Activated CD4-positive, alpha-beta T cell treated with anti-CD3 and anti-CD28 coated beads, Interleukin-2, amount 10 ng/mL, durations not matched to agents 7 days and 5 days (primary cell): Measurements from ENCODE around the gene RNU1-3. TPM values are rescaled to one million over a fixed set of nuclear protein-coding genes. Genes with fewer than 3 reads are reported as not detected.
"Not testable (repeated sequence)": the region's sequence is repeated elsewhere in the genome, so short reads cannot be mapped to it uniquely, and the experiment has no call there.

Experiments used
- CTCF ChIA-PET: fragments of 350-600 bp; sonication (Branson Sonifier 250); formaldehyde crosslinking; loops from one replicate; lab custom pipeline; 2021; ENCODE audit warnings: antibody characterized with exemption; lab: Charles Lee
- POLR2A ChIA-PET: fragments of 350-600 bp; sonication (Branson Sonifier 250); formaldehyde crosslinking; loops from one replicate; lab custom pipeline; 2021; ENCODE audit warnings: antibody characterized with exemption; lab: Charles Lee
- DNase-seq: peaks from one replicate; pipeline ENCODE4 v3.0.0-alpha.2; 2020
- H3K27ac Mint-ChIP-seq: one replicate; pipeline ENCODE4 v1.8.0; 2021; ENCODE audit warnings: mild to moderate bottlenecking, moderate library complexity, mixed read lengths
- H3K27me3 Mint-ChIP-seq: one replicate; pipeline ENCODE4 v1.8.0; 2021; ENCODE audit warnings: mixed read lengths
- H3K36me3 Mint-ChIP-seq: one replicate; pipeline ENCODE4 v1.8.0; 2021; ENCODE audit warnings: low read depth, mixed read lengths
- H3K4me1 Mint-ChIP-seq: one replicate; pipeline ENCODE4 v1.8.0; 2021; ENCODE audit warnings: mixed read lengths
- H3K4me3 Mint-ChIP-seq: one replicate; pipeline ENCODE4 v1.8.0; 2021; ENCODE audit warnings: mild to moderate bottlenecking, moderate library complexity, mixed read lengths
- H3K9me3 Mint-ChIP-seq: one replicate; pipeline ENCODE4 v1.8.0; 2021; ENCODE audit warnings: mixed read lengths
- total RNA-seq, 2 experiments: library from RNA; stranded (reverse); gene quantifications; one replicate each; pipeline ENCODE4 v1.2.3, GENCODE V29; 2021

RNU1-3 gene
- total RNA-seq, 2 experiments from 2014 or later, result 2,316 to 2,477 TPM

- POLR2A ChIA-PET, H3K27ac Mint-ChIP-seq, H3K4me1 Mint-ChIP-seq, H3K9me3 Mint-ChIP-seq, H3K4me3 Mint-ChIP-seq, H3K27me3 Mint-ChIP-seq: not testable (repeated sequence)
- CTCF ChIA-PET, result interaction anchor here (1.6 to 2.2 kb wide), 2 partner anchors 12 kb away, joined by 4 to 6 read pairs; no protein-coding TSS in a partner anchor
- H3K36me3 Mint-ChIP-seq, result peaks cover 22% of the 10 kb centered on the region
- peak; percentile 6 for DNase-seq
Observed at GRCh38 chr1:16636551-16637195, 30.1 kb downstream of the RNU1-3 start.

- H3K36me3 Mint-ChIP-seq, result peaks cover 25% of the 10 kb centered on the region
- H3K4me3 Mint-ChIP-seq, H3K9me3 Mint-ChIP-seq, H3K4me1 Mint-ChIP-seq, H3K27me3 Mint-ChIP-seq, POLR2A ChIA-PET, H3K27ac Mint-ChIP-seq: not testable (repeated sequence)
- CTCF ChIA-PET, result interaction anchor here (0.7 to 1.6 kb wide), 5 partner anchors 10 to 69 kb away, joined by 3 to 4 read pairs (median 3); no protein-coding TSS in a partner anchor
- DNase-seq, result peak; percentile 7
Observed at GRCh38 chr1:16635959-16636358, 30.8 kb downstream of the RNU1-3 start.

GRCh38 chr1:16633540-16634282, 33.0 kb downstream of the RNU1-3 start:
- H3K27me3 Mint-ChIP-seq, H3K9me3 Mint-ChIP-seq, POLR2A ChIA-PET, H3K4me1 Mint-ChIP-seq, H3K4me3 Mint-ChIP-seq, H3K27ac Mint-ChIP-seq: not testable (repeated sequence)
- peak; percentile 6 for DNase-seq
- peaks cover 40% of the 10 kb centered on the region for H3K36me3 Mint-ChIP-seq
- CTCF ChIA-PET, result interaction anchor here (0.9 to 1.5 kb wide), 3 partner anchors 9 to 11 kb away, joined by 3 to 4 read pairs (median 3); no protein-coding TSS in a partner anchor

GRCh38 chr1:16632044-16632850, 34.5 kb downstream of the RNU1-3 start:
- CTCF ChIA-PET, result interaction anchor here (0.9 to 1.5 kb wide), 2 partner anchors 8 to 30 kb away, joined by 3 to 4 read pairs; no protein-coding TSS in a partner anchor
- H3K4me1 Mint-ChIP-seq, H3K27ac Mint-ChIP-seq, H3K27me3 Mint-ChIP-seq, H3K9me3 Mint-ChIP-seq, H3K4me3 Mint-ChIP-seq, POLR2A ChIA-PET: not testable (repeated sequence)
- peak; percentile 8 for DNase-seq
- H3K36me3 Mint-ChIP-seq, result peaks cover 53% of the 10 kb centered on the region

- ChIA-PET CTCF (interaction anchor here (0.8 to 1.6 kb wide), 2 partner anchors 9 to 27 kb away, joined by 3 to 5 read pairs; no protein-coding TSS in a partner anchor), POLR2A (no interaction called here)
- H3K36me3 Mint-ChIP-seq, result peaks cover 56% of the 10 kb centered on the region
- no peak overlapping the region for H3K4me3 Mint-ChIP-seq
- H3K27ac Mint-ChIP-seq, result no peak overlapping the region
- no peaks in the 10 kb centered on the region for H3K9me3 Mint-ChIP-seq
- H3K4me1 Mint-ChIP-seq, result peaks cover 4% of the 10 kb centered on the region
- no peaks in the 10 kb centered on the region for H3K27me3 Mint-ChIP-seq
- peak; percentile 17 for DNase-seq
Observed at GRCh38 chr1:16631248-16632043, 35.3 kb downstream of the RNU1-3 start.

- CTCF ChIA-PET, result interaction anchor here (0.6 to 1.6 kb wide), 3 partner anchors 10 to 1512 kb away, joined by 3 to 5 read pairs (median 4); no protein-coding TSS in a partner anchor
- H3K9me3 Mint-ChIP-seq, result no peaks in the 10 kb centered on the region
- peaks cover 62% of the 10 kb centered on the region for H3K36me3 Mint-ChIP-seq
- H3K4me3 Mint-ChIP-seq, result no peak overlapping the region
- no peaks in the 10 kb centered on the region for H3K27me3 Mint-ChIP-seq
- H3K27ac Mint-ChIP-seq, result no peak overlapping the region
- peak; percentile 10 for DNase-seq
- POLR2A ChIA-PET, result no interaction called here
- peaks cover 4% of the 10 kb centered on the region for H3K4me1 Mint-ChIP-seq
Observed at GRCh38 chr1:16630661-16631247, 36.0 kb downstream of the RNU1-3 start.

GRCh38 chr1:16629916-16630530, 36.7 kb downstream of the RNU1-3 start:
- H3K4me1 Mint-ChIP-seq, H3K9me3 Mint-ChIP-seq, DNase-seq, H3K27me3 Mint-ChIP-seq, H3K4me3 Mint-ChIP-seq, H3K27ac Mint-ChIP-seq: not testable (repeated sequence)
- POLR2A ChIA-PET, result interaction anchor here (0.6 kb wide), 1 partner anchor 1887 kb away, joined by 3 read pairs; no protein-coding TSS in a partner anchor
- CTCF ChIA-PET, result interaction anchor here (0.6 to 1.6 kb wide), 3 partner anchors 9 to 1511 kb away, joined by 4 to 5 read pairs (median 4); no protein-coding TSS in a partner anchor
- H3K36me3 Mint-ChIP-seq, result peaks cover 62% of the 10 kb centered on the region

- ChIA-PET CTCF (interaction anchor here (1.1 to 1.5 kb wide), 2 partner anchors 8 to 12 kb away, joined by 4 read pairs; no protein-coding TSS in a partner anchor), POLR2A (no interaction called here)
- H3K27ac Mint-ChIP-seq, result no peak overlapping the region
- H3K36me3 Mint-ChIP-seq, result peaks cover 55% of the 10 kb centered on the region
- DNase-seq, result no peak
- H3K4me3 Mint-ChIP-seq, result no peak overlapping the region
- H3K27me3 Mint-ChIP-seq, result no peaks in the 10 kb centered on the region
- H3K9me3 Mint-ChIP-seq, result no peaks in the 10 kb centered on the region
- peaks cover 4% of the 10 kb centered on the region for H3K4me1 Mint-ChIP-seq
Observed at GRCh38 chr1:16628361-16629111, 38.2 kb downstream of the RNU1-3 start.

- H3K36me3 Mint-ChIP-seq, result peaks cover 40% of the 10 kb centered on the region
- not testable (repeated sequence) for DNase-seq, H3K9me3 Mint-ChIP-seq, H3K27ac Mint-ChIP-seq, H3K27me3 Mint-ChIP-seq, H3K4me1 Mint-ChIP-seq, H3K4me3 Mint-ChIP-seq
- ChIA-PET POLR2A (interaction anchor here (0.7 kb wide), 1 partner anchor 14 kb away, joined by 3 read pairs; no protein-coding TSS in a partner anchor), CTCF (interaction anchor here (0.6 to 2.8 kb wide), 6 partner anchors 11 to 315 kb away, joined by 3 to 33 read pairs (median 3); partner anchors contain the start of gene NBPF1)
Observed at GRCh38 chr1:16626409-16626983, 40.3 kb downstream of the RNU1-3 start.
